ENCODE measurements around the gene TPGS1.

TPGS1 gene, protein sequence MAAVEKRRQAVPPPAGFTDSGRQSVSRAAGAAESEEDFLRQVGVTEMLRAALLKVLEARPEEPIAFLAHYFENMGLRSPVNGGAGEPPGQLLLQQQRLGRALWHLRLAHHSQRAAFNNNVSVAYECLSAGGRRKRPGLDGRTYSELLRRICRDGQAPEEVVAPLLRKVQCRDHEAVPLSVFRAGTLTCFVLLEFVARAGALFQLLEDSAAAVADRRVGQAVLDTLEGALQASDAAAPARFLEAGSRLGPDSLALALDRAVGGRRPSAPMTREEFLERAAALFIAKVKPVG

DNA sequence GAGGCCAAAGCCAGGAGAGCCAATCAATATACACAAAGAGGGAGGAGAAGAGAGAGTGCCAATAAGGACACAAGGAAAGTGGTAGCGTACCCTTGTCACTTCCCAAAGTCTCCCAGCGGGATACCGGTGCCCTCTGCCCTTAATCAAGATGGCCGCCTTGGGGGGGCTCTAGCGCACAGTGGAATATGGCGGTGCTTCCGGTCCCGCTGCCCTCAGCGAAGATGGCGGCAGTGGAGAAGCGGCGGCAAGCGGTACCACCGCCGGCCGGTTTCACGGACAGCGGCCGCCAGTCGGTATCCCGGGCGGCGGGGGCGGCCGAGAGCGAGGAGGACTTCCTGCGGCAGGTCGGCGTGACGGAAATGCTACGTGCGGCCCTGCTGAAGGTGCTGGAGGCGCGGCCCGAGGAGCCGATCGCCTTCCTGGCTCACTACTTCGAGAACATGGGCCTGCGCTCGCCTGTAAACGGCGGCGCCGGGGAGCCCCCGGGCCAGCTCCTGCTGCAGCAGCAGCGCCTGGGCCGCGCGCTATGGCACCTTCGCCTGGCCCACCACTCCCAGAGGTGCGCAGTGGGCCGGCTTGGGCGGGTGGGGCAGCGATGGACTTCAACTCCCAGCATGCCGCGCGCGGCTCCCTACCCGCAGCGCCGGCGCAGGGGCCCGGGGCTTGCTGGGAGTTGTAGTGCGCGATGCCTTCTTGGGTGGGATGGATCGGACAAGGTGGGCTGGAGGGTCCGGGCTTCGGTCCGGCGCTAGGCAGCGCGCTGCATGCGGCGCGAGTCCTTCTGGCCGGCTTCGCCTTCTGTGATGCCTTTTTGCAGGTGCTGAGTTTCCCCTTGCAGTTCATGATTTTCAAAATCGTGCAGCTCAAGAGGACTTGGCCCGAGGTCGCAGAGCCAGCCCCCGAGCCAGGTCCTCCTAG lies at the start of gene TPGS1:
TPGS1 (plus strand) TSS at position 212 of the 918 bp plus-strand sequence; CDS start at position 222, 10 bp downstream.
- peak; percentile 78 for DNase-seq (ENCODE audit: low spot score)

GRCh38 chr19:457636-458035 lies 49.7 kb upstream of the TPGS1 start:
- DNase-seq (ENCODE audit: low spot score), result no peak

DNA sequence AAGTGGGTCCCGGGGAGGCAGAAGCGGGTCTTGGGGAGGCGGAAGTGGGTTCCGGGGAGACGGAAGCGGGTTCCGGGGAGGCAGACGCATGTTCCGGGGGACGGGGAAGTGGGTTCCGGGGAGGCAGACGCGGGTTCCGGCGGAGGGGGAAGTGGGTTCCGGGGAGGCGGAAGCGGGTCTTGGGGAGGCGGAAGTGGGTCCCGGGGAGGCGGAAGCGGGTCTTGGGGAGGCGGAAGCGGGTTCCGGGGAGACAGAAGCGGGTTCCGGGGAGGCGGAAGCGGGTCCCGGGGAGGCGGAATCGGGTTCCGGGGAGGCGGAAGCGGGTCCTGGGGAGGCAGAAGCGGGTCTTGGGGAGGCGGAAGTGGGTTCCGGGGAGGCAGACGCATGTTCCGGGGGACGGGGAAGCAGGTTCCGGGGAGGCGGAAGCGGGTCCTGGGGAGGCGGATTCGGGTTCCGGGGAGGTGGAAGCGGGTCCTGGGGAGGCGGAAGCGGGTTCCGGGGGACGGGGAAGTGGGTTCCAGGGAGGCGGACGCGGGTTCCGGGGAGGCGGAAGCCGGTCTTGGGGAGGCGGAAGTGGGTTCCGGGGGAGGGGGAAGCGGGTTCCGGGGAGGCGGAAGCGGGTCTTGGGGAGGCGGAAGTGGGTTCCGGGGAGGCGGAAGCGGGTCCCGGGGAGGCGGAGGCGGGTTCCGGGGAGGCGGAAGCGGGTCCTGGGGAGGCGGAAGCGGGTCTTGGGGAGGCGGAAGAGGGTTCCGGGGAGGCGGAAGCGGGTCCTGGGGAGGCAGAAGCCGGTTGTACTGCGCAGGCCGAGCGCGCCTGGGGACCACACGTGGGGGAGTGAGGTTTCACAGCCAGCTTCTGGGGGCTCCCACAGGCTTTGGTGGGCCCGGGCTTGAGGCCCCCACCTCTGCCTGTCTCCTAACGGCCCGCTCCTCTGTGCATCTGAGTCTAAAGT lies 48.9 kb upstream of the TPGS1 start:
- DNase-seq (ENCODE audit: low spot score), result no peak

GRCh38 chr19:459724-460511 lies 47.4 kb upstream of the TPGS1 start:
- DNase-seq (ENCODE audit: low spot score), result peak; percentile 40

- no peak for DNase-seq (ENCODE audit: low spot score)
These were observed 46.2 kb upstream of the TPGS1 start, which contains the start of gene SHC2 for GRCh38 chr19:460877-461720. SHC2 (minus strand) TSS chr19:461033; CDS start chr19:460996, 37 bp downstream.

- DNase-seq (ENCODE audit: low spot score), result no peak
These were observed 45.4 kb upstream of the TPGS1 start for GRCh38 chr19:461721-462551.

DNA sequence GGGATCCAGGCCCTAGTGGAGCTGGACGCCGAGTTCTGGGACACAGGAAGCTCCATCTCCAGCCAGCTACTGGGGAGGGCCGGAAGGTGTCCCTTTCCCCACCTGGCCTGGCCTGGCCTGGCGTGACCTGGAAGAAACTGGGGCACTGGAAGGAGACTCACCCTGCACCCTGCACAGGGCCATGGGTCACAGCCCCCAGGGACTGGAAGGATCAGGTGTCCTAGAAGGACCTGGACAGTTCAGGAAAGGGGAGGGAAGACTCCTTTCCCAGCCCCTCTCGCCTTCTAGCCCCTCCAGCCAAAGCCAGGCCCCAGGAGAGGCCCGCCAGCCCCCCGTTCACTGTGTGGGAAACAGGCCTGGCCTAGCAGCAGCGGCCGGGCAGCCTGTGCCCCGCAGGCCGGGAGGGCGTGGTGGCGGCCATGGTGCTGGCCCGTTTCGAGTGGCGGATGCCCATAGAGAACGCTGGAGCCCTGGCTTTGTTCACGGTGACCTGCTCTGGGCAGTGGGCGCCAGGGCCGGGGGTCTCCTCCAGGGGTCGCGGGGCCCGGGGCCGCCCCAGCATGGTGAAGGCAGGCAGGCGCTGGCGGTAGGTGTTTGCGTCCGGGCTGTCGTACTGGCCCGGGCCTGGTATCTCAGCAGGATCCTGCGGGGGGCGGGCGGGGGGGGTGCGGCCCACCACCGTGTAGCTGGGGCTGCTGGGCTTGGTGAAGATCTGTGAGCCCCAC lies 43.7 kb upstream of the TPGS1 start:
- DNase-seq (ENCODE audit: low spot score), result no peak

- no peak for DNase-seq (ENCODE audit: low spot score)
These were observed 43.1 kb upstream of the TPGS1 start for GRCh38 chr19:464208-464545.

DNA sequence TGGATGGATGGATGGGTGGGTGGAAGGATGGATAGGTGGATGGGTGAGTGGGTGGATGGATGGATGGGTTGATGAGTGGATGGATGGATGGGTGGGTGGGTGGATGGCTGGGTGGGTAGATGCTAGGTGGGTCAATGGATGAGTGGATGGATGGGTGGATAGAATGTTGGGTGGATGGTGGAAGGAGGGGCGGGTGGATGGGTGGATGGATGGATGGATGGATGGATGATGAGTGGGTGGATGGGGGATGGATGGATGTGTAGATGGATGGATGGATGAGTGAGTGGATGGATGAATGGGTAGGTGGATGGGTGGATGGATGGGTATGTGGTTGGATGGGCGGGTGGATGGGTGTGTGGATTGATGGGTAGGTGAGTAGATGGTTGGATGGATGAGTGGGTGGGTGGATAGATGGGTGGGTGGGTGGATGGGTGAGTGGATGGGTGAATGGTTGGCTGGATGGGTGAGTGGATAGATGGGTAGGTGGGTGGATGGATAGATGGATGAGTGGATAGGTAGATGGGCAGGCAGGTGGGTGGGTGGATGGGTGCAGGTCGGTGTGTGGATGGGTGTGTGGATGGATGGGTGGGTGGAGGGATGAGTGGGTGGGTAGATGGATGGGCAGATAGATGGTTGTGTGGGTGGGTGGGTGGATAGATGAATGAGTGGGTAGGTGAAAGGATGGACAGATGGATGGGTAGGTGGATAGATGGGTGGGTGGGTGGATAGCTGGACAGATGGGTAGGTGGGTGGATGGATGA lies 42.1 kb upstream of the TPGS1 start:
- no peak for DNase-seq (ENCODE audit: low spot score)

GRCh38 chr19:467554-467953 lies 39.7 kb upstream of the TPGS1 start:
- DNase-seq (ENCODE audit: low spot score), result no peak

GRCh38 chr19:468587-469256 lies 38.6 kb upstream of the TPGS1 start:
- DNase-seq (ENCODE audit: low spot score), result no peak

- no peak for DNase-seq (ENCODE audit: low spot score)
These were observed 37.5 kb upstream of the TPGS1 start for GRCh38 chr19:469833-470232.

DNA sequence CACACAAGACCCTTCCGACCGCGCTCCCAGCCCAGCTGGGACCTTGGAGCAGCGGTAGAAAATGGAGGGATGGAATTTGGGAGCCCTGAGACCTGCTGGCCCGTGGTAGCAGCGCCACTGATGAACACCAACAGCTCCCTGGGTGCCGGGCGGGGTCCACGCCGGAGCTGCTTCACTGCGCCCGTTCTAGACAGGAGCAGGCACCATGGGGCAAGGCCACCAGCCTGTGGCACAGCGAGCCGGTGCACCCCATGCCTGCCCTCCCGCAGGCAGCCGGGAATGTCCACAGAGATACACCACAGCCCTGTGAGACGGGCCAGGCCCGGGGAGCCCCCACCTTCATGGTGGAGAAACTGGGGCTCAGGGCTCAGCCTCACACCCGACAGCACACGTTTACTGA lies 36.6 kb upstream of the TPGS1 start:
- no peak for DNase-seq (ENCODE audit: low spot score)

DNA sequence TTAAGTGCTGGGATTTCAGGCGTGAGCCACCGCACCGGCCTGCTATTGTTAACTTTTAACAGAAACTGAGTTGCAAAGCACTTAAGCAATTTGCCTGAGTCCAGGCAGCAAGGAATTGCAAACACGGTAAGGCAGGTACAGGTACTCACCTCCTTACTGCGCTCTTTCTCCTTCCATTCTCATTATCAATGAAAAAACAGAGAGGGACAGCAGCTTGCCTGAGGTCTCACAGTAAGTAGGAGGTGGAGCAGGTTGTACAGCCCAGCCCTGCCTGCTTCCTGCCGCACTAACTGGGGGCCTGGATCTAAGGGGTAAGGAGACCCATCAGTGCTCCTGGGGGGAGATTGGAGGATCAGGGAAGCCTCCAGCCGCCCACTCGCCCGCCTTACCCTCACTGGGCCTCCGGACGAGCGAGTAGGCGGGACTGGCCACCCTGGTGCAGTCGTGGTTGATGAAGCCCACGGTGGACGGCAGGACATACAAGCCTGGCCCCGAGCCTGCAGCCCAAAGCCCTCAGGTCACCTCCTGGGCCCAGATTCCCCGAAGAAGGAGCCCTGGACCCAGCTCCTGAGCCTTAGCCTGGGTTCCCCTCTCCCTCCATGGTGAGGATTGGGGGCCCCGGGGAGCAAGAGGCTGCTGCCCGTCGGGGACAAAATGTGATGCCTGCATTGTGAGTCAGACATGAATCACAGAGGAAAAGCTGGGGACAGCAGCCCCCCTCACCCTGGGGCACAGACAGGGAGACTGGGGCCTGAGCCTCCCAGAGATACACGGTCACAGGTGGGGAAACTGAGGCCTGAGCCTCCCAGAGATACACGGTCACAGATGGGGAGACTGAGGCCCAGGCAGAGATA lies 35.1 kb upstream of the TPGS1 start:
- no peak for DNase-seq (ENCODE audit: low spot score)

- DNase-seq (ENCODE audit: low spot score), result no peak
These were observed 32.9 kb upstream of the TPGS1 start for GRCh38 chr19:474126-475078.
